ENCODE data around the gene AMMECR1L. TPM values are rescaled to one million over a fixed set of nuclear protein-coding genes. Genes with fewer than 3 reads are reported as not detected.
"Not testable (repeated sequence)": the region's sequence is repeated elsewhere in the genome, so short reads cannot be mapped to it uniquely, and the experiment has no call there.

AMMECR1L gene
- total RNA-seq (2021; ENCODE audit: unreplicated experiment) (19.1 TPM), Bru-seq, nascent RNA (percentile 87 among the genes with signal in this experiment), BruChase-seq, experiment 1, labeled RNA remaining after a 6-hour chase (percentile 87 among the genes with signal in this experiment), BruChase-seq, experiment 2, labeled RNA remaining after a 2-hour chase (percentile 94 among the genes with signal in this experiment)
- polyA plus RNA-seq (2012): 14.8 and 15.2 TPM in 2 replicates
- long read RNA-seq, full-length matches to known transcripts: 9 of 28 reads
- long read RNA-seq, partial matches to known transcripts: 2 of 28 reads
- long read RNA-seq, other reads (novel, unspliced or antisense): 17 of 28 reads

DNA sequence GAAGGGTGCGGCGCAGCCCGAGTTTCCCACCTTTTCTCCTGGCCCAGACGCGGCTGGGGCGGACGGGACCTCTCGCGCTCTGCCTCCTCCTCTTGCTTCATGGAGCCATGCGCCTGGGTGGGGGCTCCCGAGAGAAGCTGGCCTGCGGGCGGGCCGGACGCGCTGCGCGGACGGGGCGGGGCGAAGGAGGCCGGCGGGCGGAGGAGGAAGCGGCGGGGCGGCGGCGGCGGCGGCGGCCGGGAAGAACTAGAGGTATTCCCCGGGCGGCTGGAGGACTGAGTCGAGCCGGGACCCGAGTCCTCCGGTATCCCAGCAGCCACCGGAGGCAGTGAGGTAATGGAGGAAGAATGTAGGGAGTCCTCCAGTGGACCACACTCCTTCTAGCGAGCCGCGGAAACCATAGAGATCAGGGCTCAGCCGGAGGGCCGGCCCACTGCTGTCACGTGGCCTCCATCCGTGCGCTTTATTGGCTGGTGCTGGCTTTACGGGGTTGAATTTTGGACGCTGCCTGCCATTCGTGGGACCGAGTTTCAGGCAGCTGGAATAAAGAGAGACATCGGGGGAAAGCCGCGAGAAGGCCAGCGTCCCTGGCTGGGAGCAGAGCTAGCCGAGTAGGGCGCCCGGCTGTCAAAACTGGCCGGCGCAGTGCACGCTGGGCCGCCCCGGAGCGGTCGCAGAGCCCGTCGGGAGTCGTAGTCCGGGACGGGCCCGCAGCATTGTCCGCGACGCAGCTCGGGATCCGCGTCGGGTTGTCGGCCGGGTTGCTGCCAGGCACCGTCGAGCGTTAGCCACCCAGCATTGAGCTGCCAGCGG is at the start of gene AMMECR1L:
Gene AMMECR1L, minus strand, starts transcription at position 177 of the 813 bp plus-strand sequence. CDS start 11,722 bp downstream, outside the sequence.
- intact Hi-C loops (cut with micrococcal nuclease): loop anchor here (10.0 kb wide), 1 partner anchor 139 kb away; the partner anchor contains the start of gene SAP130
- BruUV-seq (replicated peaks); H3K9me3 ChIP-seq (ENCODE audit: control insufficient read depth in 1 of 2, insufficient read depth in 1 of 2, low read depth in 1 of 2, low read length in 2 of 2); H2AFZ ChIP-seq (ENCODE audit: low read depth, low read length, poor library complexity, severe bottlenecking); CTCF ChIA-PET; H3K9me2 ChIP-seq (ENCODE audit: insufficient read depth); H3K27me3 ChIP-seq (ENCODE audit: insufficient read depth, low read length); RAD21 ChIA-PET (ENCODE audit: low non-redundant PET in 1 of 2, low total read pairs in 2 of 2, uncharacterized antibody in 2 of 2, unreplicated experiment in 2 of 2); H4K20me1 ChIP-seq (ENCODE audit: insufficient read depth); POLR2A ChIA-PET: not testable (repeated sequence)
- peak within 1 kb of the TSS; percentile 84 for H3K27ac ChIP-seq (ENCODE audit: low read depth, low read length)
- H3K4me1 ChIP-seq (ENCODE audit: control insufficient read depth in 1 of 2, insufficient read depth in 2 of 2, low read length in 2 of 2): peaks cover 10 to 17% of the 10 kb centered on the region in 2 experiments; a peak in 3 of 4 replicates
- H3K4me2 ChIP-seq (ENCODE audit: low read length): peak within 1 kb of the TSS; percentile 79
- TF ChIP-seq POLR2AphosphoS5 (IDR thresholded peaks at IDR 0.05; ENCODE audit: low read depth, low read length) (peak; percentile 62), ZFX (IDR thresholded peaks at IDR 0.05) (peak; percentile 37; the same call in 1 of the 2 replicates)
- ATAC-seq (peak; percentile 89), DNase-seq (ENCODE audit: low read depth, low spot score) (peak; percentile 23)
- H3K36me3 ChIP-seq (ENCODE audit: control insufficient read depth in 1 of 2, insufficient read depth in 2 of 2, low read length in 2 of 2): peaks cover 6 to 13% of the 10 kb centered on the region in 2 experiments; a peak in 2 of 4 replicates
- peak within 1 kb of the TSS; percentile 68 for H3K9ac ChIP-seq (ENCODE audit: low read length)
- H3K79me2 ChIP-seq (ENCODE audit: insufficient read depth, low read length): peaks cover 47% of the 10 kb centered on the region
- peak within 1 kb of the TSS; percentile 60 to 66 for H3K4me3 ChIP-seq (replicated peaks in 1 of 2; ENCODE audit: low read depth in 1 of 2, low read length in 2 of 2)

DNA sequence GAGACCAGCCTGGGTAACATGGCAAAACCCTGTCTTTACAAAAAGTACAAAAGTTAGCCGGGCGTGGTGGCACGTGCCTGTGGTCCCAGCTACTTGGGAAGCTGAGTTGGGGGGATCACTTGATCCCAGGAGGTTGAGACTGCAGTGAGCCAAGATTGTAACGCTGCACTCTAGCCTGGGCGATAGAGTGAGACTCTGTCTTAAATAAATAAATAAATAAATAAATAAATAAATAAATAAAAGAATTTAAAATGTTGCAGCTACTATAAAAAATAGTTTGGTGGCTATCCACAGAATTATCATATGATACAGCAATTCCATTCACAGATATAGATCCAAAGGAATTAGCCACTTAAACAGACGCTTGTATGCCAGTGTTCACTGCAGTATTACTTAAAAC is 49.6 kb upstream of the AMMECR1L start:
- Histone ChIP-seq H2AFZ (ENCODE audit: low read depth, low read length, poor library complexity, severe bottlenecking) (no peak overlapping the region), H3K4me3 (replicated peaks in 1 of 2; ENCODE audit: low read depth in 1 of 2, low read length in 2 of 2) (no peak overlapping the region), H3K4me1 (ENCODE audit: control insufficient read depth in 1 of 2, insufficient read depth in 2 of 2, low read length in 2 of 2) (peaks cover 0 to 5% of the 10 kb centered on the region in 2 experiments; a peak in 2 of 4 replicates), H3K36me3 (ENCODE audit: control insufficient read depth in 1 of 2, insufficient read depth in 2 of 2, low read length in 2 of 2) (no peaks in the 10 kb centered on the region), H4K20me1 (ENCODE audit: insufficient read depth) (no peaks in the 10 kb centered on the region), H3K79me2 (ENCODE audit: insufficient read depth, low read length) (no peaks in the 10 kb centered on the region), H3K9me2 (ENCODE audit: insufficient read depth) (no peaks in the 10 kb centered on the region), H3K4me2 (ENCODE audit: low read length) (no peak overlapping the region), H3K9ac (ENCODE audit: low read length) (no peak overlapping the region), H3K27me3 (ENCODE audit: insufficient read depth, low read length) (no peaks in the 10 kb centered on the region), H3K27ac (ENCODE audit: low read depth, low read length) (no peak overlapping the region), H3K9me3 (ENCODE audit: control insufficient read depth in 1 of 2, insufficient read depth in 1 of 2, low read depth in 1 of 2, low read length in 2 of 2) (no peaks in the 10 kb centered on the region)
- ChIA-PET POLR2A (no interaction called here), RAD21 (ENCODE audit: low non-redundant PET in 1 of 2, low total read pairs in 2 of 2, uncharacterized antibody in 2 of 2, unreplicated experiment in 2 of 2) (no interaction called here), CTCF (no interaction called here)
- ATAC-seq: no peak
- intact Hi-C loops (cut with micrococcal nuclease): no loop called here
- TF ChIP-seq ELF1 (IDR thresholded peaks at IDR 0.05; ENCODE audit: borderline replicate concordance, low read depth) (no peak), CBX3 (IDR thresholded peaks at IDR 0.05; ENCODE audit: low read depth) (no peak), TCF7L2 (IDR thresholded peaks at IDR 0.05; ENCODE audit: borderline replicate concordance, extremely low read depth, insufficient read depth, insufficient read length) (no peak), JUND (IDR thresholded peaks at IDR 0.05) (no peak), RAD21 (IDR thresholded peaks at IDR 0.05; ENCODE audit: low read depth) (no peak), YY1 (IDR thresholded peaks at IDR 0.05; ENCODE audit: extremely low read depth, insufficient replicate concordance, low read depth, low read length) (no peak)
- TF ChIP-seq, protein P1, sequence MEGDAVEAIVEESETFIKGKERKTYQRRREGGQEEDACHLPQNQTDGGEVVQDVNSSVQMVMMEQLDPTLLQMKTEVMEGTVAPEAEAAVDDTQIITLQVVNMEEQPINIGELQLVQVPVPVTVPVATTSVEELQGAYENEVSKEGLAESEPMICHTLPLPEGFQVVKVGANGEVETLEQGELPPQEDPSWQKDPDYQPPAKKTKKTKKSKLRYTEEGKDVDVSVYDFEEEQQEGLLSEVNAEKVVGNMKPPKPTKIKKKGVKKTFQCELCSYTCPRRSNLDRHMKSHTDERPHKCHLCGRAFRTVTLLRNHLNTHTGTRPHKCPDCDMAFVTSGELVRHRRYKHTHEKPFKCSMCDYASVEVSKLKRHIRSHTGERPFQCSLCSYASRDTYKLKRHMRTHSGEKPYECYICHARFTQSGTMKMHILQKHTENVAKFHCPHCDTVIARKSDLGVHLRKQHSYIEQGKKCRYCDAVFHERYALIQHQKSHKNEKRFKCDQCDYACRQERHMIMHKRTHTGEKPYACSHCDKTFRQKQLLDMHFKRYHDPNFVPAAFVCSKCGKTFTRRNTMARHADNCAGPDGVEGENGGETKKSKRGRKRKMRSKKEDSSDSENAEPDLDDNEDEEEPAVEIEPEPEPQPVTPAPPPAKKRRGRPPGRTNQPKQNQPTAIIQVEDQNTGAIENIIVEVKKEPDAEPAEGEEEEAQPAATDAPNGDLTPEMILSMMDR (IDR thresholded peaks at IDR 0.05 in 2 of 3, conservative IDR thresholded peaks at IDR 0.05 in 1 of 3; ENCODE audit: borderline replicate concordance in 1 of 3, insufficient read depth in 1 of 3, low read depth in 2 of 3, low read length in 2 of 3): no peak
- TF ChIP-seq, protein P2, sequence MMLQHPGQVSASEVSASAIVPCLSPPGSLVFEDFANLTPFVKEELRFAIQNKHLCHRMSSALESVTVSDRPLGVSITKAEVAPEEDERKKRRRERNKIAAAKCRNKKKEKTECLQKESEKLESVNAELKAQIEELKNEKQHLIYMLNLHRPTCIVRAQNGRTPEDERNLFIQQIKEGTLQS (IDR thresholded peaks at IDR 0.05): no peak
- TF ChIP-seq, protein P3, sequence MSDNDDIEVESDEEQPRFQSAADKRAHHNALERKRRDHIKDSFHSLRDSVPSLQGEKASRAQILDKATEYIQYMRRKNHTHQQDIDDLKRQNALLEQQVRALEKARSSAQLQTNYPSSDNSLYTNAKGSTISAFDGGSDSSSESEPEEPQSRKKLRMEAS (IDR thresholded peaks at IDR 0.05): no peak
- TF ChIP-seq, protein P4, sequence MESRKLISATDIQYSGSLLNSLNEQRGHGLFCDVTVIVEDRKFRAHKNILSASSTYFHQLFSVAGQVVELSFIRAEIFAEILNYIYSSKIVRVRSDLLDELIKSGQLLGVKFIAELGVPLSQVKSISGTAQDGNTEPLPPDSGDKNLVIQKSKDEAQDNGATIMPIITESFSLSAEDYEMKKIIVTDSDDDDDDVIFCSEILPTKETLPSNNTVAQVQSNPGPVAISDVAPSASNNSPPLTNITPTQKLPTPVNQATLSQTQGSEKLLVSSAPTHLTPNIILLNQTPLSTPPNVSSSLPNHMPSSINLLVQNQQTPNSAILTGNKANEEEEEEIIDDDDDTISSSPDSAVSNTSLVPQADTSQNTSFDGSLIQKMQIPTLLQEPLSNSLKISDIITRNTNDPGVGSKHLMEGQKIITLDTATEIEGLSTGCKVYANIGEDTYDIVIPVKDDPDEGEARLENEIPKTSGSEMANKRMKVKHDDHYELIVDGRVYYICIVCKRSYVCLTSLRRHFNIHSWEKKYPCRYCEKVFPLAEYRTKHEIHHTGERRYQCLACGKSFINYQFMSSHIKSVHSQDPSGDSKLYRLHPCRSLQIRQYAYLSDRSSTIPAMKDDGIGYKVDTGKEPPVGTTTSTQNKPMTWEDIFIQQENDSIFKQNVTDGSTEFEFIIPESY (IDR thresholded peaks at IDR 0.05; ENCODE audit: extremely low read depth, insufficient replicate concordance, low read length): no peak
- DNase-seq (ENCODE audit: low read depth, low spot score): no peak
- BruUV-seq (replicated peaks): no TSS peak

Measured in HCT116 (cell line).